HepG2 (cell line): ENCODE results near the gene ZSWIM6. TPM values are rescaled to one million over a fixed set of nuclear protein-coding genes. Genes with fewer than 3 reads are reported as not detected.

Experiments used
- ETV5 ChIP-seq: IDR thresholded peaks from 2 replicates; pipeline ENCODE4 v1.6.1; 2018; ENCODE audit warnings: missing biosample characterization, missing genetic modification reagents, inconsistent platforms, borderline replicate concordance
- FIP1L1 ChIP-seq: fragments of 200-400 bp; formaldehyde crosslinking; IDR thresholded peaks from 2 replicates; pipeline ENCODE4 v1.6.1; 2018; ENCODE audit warnings: low read depth, mild to moderate bottlenecking, low read length, moderate library complexity, borderline replicate concordance; ENCODE audit not compliant: insufficient read depth
- RELA ChIP-seq: sonication (generic); formaldehyde crosslinking; IDR thresholded peaks from 2 replicates; pipeline ENCODE4 v1.4.0; 2020; ENCODE audit warnings: missing genetic modification reagents
- polyA plus RNA-seq, 8 experiments: library from polyadenylated mRNA; depleted of rRNA in 3 of 8; stranded (reverse) in 7 of 8; unstranded in 1 of 8; fragments of >200 nt; fragmentation: Illumina TruSeq in 4 of 8; extraction: Trizol in 4 of 8; gene quantifications; 2 replicates each; pipeline versions ENCODE4 v1.2.1 to v1.2.3, GENCODE V29; 2011 to 2016; ENCODE audit warnings: low read depth in 4 of 8, missing spikeins in 1 of 8, mixed read lengths in 1 of 8; ENCODE audit not compliant: insufficient read depth in 1 of 8
- total RNA-seq, 5 experiments: library from RNA; depleted of rRNA; stranded (reverse); fragments of >200 nt; fragmentation: Illumina TruSeq; extraction: Trizol; gene quantifications; 2 replicates each; pipeline ENCODE4 v1.2.3, GENCODE V29; 2016; ENCODE audit warnings: low read depth in 1 of 5
- TF ChIP-seq, protein P1 (sequence below): sonication (generic); formaldehyde crosslinking; IDR thresholded peaks from 2 replicates; pipeline ENCODE4 v1.4.0; 2020; ENCODE audit warnings: missing genetic modification reagents
- TF ChIP-seq, protein P2 (sequence below): sonication (generic); formaldehyde crosslinking; IDR thresholded peaks from 2 replicates; pipeline ENCODE4 v1.5.1; 2020; ENCODE audit warnings: mild to moderate bottlenecking, missing genetic modification reagents

The ZSWIM6 gene
- total and polyA plus RNA-seq, 2 of the 13 experiments (the other 11 are each of a cell fraction or from before 2014, with no cell fraction given) = 0.82 to 1.9 TPM

DNA sequence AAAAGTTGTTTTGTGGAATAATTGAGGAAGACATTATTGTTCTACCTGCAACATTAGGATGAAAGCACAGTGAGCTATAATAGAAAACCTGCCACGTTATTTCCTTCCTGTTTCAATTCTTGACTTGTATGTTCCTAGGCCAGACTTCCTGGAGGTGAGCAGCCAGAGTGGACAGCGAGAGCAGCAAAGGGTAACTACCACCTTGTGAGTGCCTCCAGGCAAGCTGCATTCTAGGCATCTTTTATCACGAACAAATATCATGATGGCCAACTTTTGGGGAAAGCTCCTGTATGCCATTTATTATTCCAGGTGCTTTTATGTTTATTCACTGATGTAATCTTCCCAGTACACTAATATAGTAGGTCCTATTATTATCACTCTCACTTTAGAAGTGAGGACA, 34.0 kb upstream of the ZSWIM6 start (continued):
- TF ChIP-seq, protein P1, sequence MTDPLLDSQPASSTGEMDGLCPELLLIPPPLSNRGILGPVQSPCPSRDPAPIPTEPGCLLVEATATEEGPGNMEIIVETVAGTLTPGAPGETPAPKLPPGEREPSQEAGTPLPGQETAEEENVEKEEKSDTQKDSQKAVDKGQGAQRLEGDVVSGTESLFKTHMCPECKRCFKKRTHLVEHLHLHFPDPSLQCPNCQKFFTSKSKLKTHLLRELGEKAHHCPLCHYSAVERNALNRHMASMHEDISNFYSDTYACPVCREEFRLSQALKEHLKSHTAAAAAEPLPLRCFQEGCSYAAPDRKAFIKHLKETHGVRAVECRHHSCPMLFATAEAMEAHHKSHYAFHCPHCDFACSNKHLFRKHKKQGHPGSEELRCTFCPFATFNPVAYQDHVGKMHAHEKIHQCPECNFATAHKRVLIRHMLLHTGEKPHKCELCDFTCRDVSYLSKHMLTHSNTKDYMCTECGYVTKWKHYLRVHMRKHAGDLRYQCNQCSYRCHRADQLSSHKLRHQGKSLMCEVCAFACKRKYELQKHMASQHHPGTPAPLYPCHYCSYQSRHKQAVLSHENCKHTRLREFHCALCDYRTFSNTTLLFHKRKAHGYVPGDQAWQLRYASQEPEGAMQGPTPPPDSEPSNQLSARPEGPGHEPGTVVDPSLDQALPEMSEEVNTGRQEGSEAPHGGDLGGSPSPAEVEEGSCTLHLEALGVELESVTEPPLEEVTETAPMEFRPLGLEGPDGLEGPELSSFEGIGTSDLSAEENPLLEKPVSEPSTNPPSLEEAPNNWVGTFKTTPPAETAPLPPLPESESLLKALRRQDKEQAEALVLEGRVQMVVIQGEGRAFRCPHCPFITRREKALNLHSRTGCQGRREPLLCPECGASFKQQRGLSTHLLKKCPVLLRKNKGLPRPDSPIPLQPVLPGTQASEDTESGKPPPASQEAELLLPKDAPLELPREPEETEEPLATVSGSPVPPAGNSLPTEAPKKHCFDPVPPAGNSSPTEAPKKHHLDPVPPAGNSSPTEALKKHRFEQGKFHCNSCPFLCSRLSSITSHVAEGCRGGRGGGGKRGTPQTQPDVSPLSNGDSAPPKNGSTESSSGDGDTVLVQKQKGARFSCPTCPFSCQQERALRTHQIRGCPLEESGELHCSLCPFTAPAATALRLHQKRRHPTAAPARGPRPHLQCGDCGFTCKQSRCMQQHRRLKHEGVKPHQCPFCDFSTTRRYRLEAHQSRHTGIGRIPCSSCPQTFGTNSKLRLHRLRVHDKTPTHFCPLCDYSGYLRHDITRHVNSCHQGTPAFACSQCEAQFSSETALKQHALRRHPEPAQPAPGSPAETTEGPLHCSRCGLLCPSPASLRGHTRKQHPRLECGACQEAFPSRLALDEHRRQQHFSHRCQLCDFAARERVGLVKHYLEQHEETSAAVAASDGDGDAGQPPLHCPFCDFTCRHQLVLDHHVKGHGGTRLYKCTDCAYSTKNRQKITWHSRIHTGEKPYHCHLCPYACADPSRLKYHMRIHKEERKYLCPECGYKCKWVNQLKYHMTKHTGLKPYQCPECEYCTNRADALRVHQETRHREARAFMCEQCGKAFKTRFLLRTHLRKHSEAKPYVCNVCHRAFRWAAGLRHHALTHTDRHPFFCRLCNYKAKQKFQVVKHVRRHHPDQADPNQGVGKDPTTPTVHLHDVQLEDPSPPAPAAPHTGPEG (CRISPR knock-in tag) = no peak
- TF ChIP-seq, protein P2, sequence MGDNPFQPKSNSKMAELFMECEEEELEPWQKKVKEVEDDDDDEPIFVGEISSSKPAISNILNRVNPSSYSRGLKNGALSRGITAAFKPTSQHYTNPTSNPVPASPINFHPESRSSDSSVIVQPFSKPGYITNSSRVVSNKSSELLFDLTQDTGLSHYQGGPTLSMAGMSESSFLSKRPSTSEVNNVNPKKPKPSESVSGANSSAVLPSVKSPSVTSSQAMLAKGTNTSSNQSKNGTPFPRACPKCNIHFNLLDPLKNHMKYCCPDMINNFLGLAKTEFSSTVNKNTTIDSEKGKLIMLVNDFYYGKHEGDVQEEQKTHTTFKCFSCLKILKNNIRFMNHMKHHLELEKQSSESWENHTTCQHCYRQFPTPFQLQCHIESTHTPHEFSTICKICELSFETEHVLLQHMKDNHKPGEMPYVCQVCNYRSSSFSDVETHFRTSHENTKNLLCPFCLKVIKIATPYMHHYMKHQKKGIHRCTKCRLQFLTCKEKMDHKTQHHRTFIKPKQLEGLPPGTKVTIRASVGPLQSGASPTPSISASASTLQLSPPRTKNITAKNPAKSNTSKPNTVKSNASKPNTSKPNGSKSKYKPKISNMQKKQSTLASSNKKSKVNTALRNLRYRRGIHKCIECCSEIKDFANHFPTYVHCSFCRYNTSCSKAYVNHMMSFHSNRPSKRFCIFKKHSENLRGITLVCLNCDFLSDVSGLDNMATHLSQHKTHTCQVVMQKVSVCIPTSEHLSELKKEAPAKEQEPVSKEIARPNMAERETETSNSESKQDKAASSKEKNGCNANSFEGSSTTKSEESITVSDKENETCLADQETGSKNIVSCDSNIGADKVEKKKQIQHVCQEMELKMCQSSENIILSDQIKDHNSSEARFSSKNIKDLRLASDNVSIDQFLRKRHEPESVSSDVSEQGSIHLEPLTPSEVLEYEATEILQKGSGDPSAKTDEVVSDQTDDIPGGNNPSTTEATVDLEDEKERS = no peak
- no peak for TF ChIP-seq ETV5 (CRISPR knock-in tag)
- TF ChIP-seq RELA (CRISPR knock-in tag) = no peak
- TF ChIP-seq FIP1L1 = no peak
